GM12878 (cell line): ENCODE results near the gene HDAC9.

Source experiments
- EZH2 ChIP-seq: IDR thresholded peaks from 2 replicates; pipeline ENCODE4 v1.6.1; 2012; ENCODE audit warnings: low read depth, mild to moderate bottlenecking, control low read depth, inconsistent platforms, low read length, borderline replicate concordance; ENCODE audit not compliant: control insufficient read depth
- KDM1A ChIP-seq: fragments of 200-600 bp; sonication (generic); IDR thresholded peaks from 2 replicates; pipeline ENCODE4 v1.6.1; 2016; ENCODE audit warnings: borderline replicate concordance
- PAX8 ChIP-seq: fragments of 450-650 bp; IDR thresholded peaks from 2 replicates; pipeline ENCODE4 v1.6.1; 2017; ENCODE audit warnings: mild to moderate bottlenecking, moderate library complexity
- POLR2A ChIP-seq: IDR thresholded peaks from 2 replicates; pipeline ENCODE4 v1.6.1; 2011; ENCODE audit warnings: low read depth, mild to moderate bottlenecking, low read length
- YBX1 ChIP-seq: fragments of 450-650 bp; IDR thresholded peaks from 2 replicates; pipeline ENCODE4 v1.6.1; 2016; ENCODE audit warnings: antibody characterized with exemption
- ZNF274 ChIP-seq: IDR thresholded peaks from one replicate; pipeline ENCODE4 v1.8.0; 2011; ENCODE audit not compliant: insufficient read length, insufficient read depth
- TF ChIP-seq, protein P1 (sequence below): IDR thresholded peaks from 2 replicates; pipeline ENCODE4 v1.6.1; 2012; ENCODE audit warnings: improper control_type of control experiment, low read depth, low read length; ENCODE audit not compliant: insufficient replicate concordance
- TF ChIP-seq, protein P2 (sequence below), 3 experiments: IDR thresholded peaks in 2 of 3; conservative IDR thresholded peaks in 1 of 3; 2 replicates each; pipeline ENCODE4 v1.5.1; 2011; ENCODE audit warnings: low read depth in 3 of 3, low read length in 3 of 3, mild to moderate bottlenecking in 3 of 3, control low read depth in 2 of 3, moderate library complexity in 2 of 3, inconsistent platforms in 1 of 3, mixed read lengths in 1 of 3; ENCODE audit not compliant: control insufficient read depth in 2 of 3, insufficient read depth in 1 of 3; ENCODE audit errors: extremely low read depth in 1 of 3

DNA sequence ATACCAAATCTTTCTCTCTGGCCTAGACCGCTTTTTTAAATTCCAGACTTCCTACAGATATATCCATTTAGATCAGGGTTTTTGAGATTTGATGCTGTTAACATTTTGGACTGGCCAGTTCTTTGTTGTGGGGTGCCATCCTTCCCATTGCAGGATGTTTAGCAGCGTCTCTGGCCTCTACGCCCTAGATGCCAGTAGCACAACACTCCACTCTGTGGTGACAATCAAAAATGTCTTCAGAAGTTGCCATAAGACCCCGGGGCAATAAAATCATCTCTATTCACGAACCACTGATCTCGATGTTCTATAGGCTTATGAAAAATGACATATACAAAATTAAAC is 46.3 kb downstream of the HDAC9 start:
- TF ChIP-seq POLR2A (no peak), YBX1 (no peak), PAX8 (no peak), ZNF274 (no peak), EZH2 (no peak), KDM1A (no peak)
- TF ChIP-seq, protein P1, sequence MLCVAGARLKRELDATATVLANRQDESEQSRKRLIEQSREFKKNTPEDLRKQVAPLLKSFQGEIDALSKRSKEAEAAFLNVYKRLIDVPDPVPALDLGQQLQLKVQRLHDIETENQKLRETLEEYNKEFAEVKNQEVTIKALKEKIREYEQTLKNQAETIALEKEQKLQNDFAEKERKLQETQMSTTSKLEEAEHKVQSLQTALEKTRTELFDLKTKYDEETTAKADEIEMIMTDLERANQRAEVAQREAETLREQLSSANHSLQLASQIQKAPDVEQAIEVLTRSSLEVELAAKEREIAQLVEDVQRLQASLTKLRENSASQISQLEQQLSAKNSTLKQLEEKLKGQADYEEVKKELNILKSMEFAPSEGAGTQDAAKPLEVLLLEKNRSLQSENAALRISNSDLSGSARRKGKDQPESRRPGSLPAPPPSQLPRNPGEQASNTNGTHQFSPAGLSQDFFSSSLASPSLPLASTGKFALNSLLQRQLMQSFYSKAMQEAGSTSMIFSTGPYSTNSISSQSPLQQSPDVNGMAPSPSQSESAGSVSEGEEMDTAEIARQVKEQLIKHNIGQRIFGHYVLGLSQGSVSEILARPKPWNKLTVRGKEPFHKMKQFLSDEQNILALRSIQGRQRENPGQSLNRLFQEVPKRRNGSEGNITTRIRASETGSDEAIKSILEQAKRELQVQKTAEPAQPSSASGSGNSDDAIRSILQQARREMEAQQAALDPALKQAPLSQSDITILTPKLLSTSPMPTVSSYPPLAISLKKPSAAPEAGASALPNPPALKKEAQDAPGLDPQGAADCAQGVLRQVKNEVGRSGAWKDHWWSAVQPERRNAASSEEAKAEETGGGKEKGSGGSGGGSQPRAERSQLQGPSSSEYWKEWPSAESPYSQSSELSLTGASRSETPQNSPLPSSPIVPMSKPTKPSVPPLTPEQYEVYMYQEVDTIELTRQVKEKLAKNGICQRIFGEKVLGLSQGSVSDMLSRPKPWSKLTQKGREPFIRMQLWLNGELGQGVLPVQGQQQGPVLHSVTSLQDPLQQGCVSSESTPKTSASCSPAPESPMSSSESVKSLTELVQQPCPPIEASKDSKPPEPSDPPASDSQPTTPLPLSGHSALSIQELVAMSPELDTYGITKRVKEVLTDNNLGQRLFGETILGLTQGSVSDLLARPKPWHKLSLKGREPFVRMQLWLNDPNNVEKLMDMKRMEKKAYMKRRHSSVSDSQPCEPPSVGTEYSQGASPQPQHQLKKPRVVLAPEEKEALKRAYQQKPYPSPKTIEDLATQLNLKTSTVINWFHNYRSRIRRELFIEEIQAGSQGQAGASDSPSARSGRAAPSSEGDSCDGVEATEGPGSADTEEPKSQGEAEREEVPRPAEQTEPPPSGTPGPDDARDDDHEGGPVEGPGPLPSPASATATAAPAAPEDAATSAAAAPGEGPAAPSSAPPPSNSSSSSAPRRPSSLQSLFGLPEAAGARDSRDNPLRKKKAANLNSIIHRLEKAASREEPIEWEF: no peak
- TF ChIP-seq, protein P2, sequence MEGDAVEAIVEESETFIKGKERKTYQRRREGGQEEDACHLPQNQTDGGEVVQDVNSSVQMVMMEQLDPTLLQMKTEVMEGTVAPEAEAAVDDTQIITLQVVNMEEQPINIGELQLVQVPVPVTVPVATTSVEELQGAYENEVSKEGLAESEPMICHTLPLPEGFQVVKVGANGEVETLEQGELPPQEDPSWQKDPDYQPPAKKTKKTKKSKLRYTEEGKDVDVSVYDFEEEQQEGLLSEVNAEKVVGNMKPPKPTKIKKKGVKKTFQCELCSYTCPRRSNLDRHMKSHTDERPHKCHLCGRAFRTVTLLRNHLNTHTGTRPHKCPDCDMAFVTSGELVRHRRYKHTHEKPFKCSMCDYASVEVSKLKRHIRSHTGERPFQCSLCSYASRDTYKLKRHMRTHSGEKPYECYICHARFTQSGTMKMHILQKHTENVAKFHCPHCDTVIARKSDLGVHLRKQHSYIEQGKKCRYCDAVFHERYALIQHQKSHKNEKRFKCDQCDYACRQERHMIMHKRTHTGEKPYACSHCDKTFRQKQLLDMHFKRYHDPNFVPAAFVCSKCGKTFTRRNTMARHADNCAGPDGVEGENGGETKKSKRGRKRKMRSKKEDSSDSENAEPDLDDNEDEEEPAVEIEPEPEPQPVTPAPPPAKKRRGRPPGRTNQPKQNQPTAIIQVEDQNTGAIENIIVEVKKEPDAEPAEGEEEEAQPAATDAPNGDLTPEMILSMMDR (IDR thresholded peaks at IDR 0.05 in 2 of 3, conservative IDR thresholded peaks at IDR 0.05 in 1 of 3; ENCODE audit: control insufficient read depth in 2 of 3, extremely low read depth in 1 of 3, insufficient read depth in 1 of 3, low read depth in 3 of 3, low read length in 3 of 3): no peak
